Naive B cell (primary cell): ENCODE measurements around the gene OR2S2. TPM values are rescaled to one million over a fixed set of nuclear protein-coding genes. Genes with fewer than 3 reads are reported as not detected.
"Not testable (repeated sequence)": the region's sequence is repeated elsewhere in the genome, so short reads cannot be mapped to it uniquely, and the experiment has no call there.

Experiments
- ATAC-seq, 2 donors: fragments of 150-1000 bp; cut with Tn5 transposase; 2 replicates each; pipeline ENCODE4 v1.10.0; 2021; ENCODE audit warnings: low read depth in 2 of 2, mild to moderate bottlenecking in 2 of 2, moderate library complexity in 2 of 2
- DNase-seq: peaks from one replicate; pipeline ENCODE4 v3.0.0; 2022
- H3K27ac Mint-ChIP-seq, 6 donors: one replicate each; pipeline ENCODE4 v1.8.0; 2020 to 2022; ENCODE audit warnings: mild to moderate bottlenecking in 6 of 6, mixed read lengths in 6 of 6, moderate library complexity in 5 of 6, inconsistent platforms in 2 of 6
- H3K27me3 Mint-ChIP-seq, 3 donors: one replicate each; pipeline ENCODE4 v1.8.0; 2021 to 2022; ENCODE audit warnings: mixed read lengths in 3 of 3, mild to moderate bottlenecking in 1 of 3
- H3K36me3 Mint-ChIP-seq, 2 donors: one replicate each; pipeline ENCODE4 v1.8.0; 2020 to 2022; ENCODE audit warnings: mixed read lengths in 2 of 2, inconsistent platforms in 1 of 2, mild to moderate bottlenecking in 1 of 2
- H3K4me1 Mint-ChIP-seq, 3 donors: one replicate each; pipeline ENCODE4 v1.8.0; 2020 to 2022; ENCODE audit warnings: mixed read lengths in 3 of 3, inconsistent platforms in 1 of 3, mild to moderate bottlenecking in 1 of 3, moderate library complexity in 1 of 3
- H3K4me3 Mint-ChIP-seq, 8 donors: one replicate each; pipeline ENCODE4 v1.8.0; 2020 to 2022; ENCODE audit warnings: mild to moderate bottlenecking in 8 of 8, mixed read lengths in 8 of 8, moderate library complexity in 8 of 8, inconsistent platforms in 2 of 8
- H3K9me3 Mint-ChIP-seq, 7 donors: one replicate each; pipeline ENCODE4 v1.8.0; 2020 to 2022; ENCODE audit warnings: mixed read lengths in 7 of 7, mild to moderate bottlenecking in 5 of 7, inconsistent platforms in 2 of 7, moderate library complexity in 1 of 7
- polyA plus RNA-seq, 6 donors: library from polyadenylated mRNA; unstranded; fragments of 300-500 nt; fragmentation: Illumina TruSeq; gene quantifications; one replicate each; pipeline ENCODE4 v1.2.3, GENCODE V29; 2021; ENCODE audit warnings: low read depth in 6 of 6

OR2S2 gene
- polyA plus RNA-seq, 6 donors from 2014 or later = not detected

- DNase-seq = no peak
- no peaks in the 10 kb centered on the region for H3K36me3 Mint-ChIP-seq
- H3K27me3 Mint-ChIP-seq = peaks cover 27 to 38% (median 36%) of the 10 kb centered on the region in 3 donors
- H3K27ac Mint-ChIP-seq = peak overlapping the region in 3 of 6 donors; percentile 12 to 40 (median 18)
- peaks cover 0 to 8% (median 2%) of the 10 kb centered on the region in 7 donors for H3K9me3 Mint-ChIP-seq
- ATAC-seq = no peak
- H3K4me3 Mint-ChIP-seq = peak overlapping the region in 3 of 8 donors; percentile 5 to 78 (median 6)
- H3K4me1 Mint-ChIP-seq = peaks cover 11 to 24% (median 18%) of the 10 kb centered on the region in 3 donors
These were observed 19.2 kb downstream of the OR2S2 start for GRCh38 chr9:35938474-35939356.

- H3K4me3 Mint-ChIP-seq = peak overlapping the region in 2 of 8 donors; percentile 10 to 70
- peaks cover 22 to 37% (median 29%) of the 10 kb centered on the region in 3 donors for H3K27me3 Mint-ChIP-seq
- DNase-seq = peak; percentile 47
- H3K36me3 Mint-ChIP-seq = no peaks in the 10 kb centered on the region
- ATAC-seq = peak; percentile 87 to 90
- peak overlapping the region in 3 of 6 donors; percentile 8 to 42 (median 21) for H3K27ac Mint-ChIP-seq
- H3K9me3 Mint-ChIP-seq = peaks cover 0 to 8% (median 2%) of the 10 kb centered on the region in 7 donors
- peaks cover 15 to 25% (median 18%) of the 10 kb centered on the region in 3 donors for H3K4me1 Mint-ChIP-seq
These were observed 20.7 kb downstream of the OR2S2 start for GRCh38 chr9:35937227-35937626.

GRCh38 chr9:35935755-35936509, 22.0 kb downstream of the OR2S2 start:
- ATAC-seq = no peak
- Mint-ChIP-seq H3K4me3 (no peak overlapping the region), H3K4me1 (peaks cover 15 to 25% (median 18%) of the 10 kb centered on the region in 3 donors), H3K27me3 (peaks cover 16 to 34% (median 31%) of the 10 kb centered on the region in 3 donors), H3K9me3 (peaks cover 0 to 8% (median 2%) of the 10 kb centered on the region in 7 donors), H3K27ac (no peak overlapping the region), H3K36me3 (no peaks in the 10 kb centered on the region)
- no peak for DNase-seq

- ATAC-seq (no peak), DNase-seq (no peak)
- Mint-ChIP-seq H3K27ac (no peak overlapping the region), H3K4me3 (no peak overlapping the region), H3K27me3 (peaks cover 19 to 35% (median 27%) of the 10 kb centered on the region in 3 donors), H3K36me3 (no peaks in the 10 kb centered on the region), H3K9me3 (peaks cover 0 to 8% (median 2%) of the 10 kb centered on the region in 7 donors), H3K4me1 (peaks cover 15 to 25% (median 18%) of the 10 kb centered on the region in 3 donors)
These were observed 22.7 kb downstream of the OR2S2 start for GRCh38 chr9:35935261-35935660.

GRCh38 chr9:35934069-35934468, 23.9 kb downstream of the OR2S2 start:
- H3K9me3 Mint-ChIP-seq, DNase-seq, ATAC-seq, H3K4me3 Mint-ChIP-seq, H3K27ac Mint-ChIP-seq, H3K36me3 Mint-ChIP-seq: not testable (repeated sequence)
- peaks cover 15 to 25% (median 18%) of the 10 kb centered on the region in 3 donors for H3K4me1 Mint-ChIP-seq
- peaks cover 30 to 43% (median 32%) of the 10 kb centered on the region in 3 donors for H3K27me3 Mint-ChIP-seq

- Mint-ChIP-seq H3K36me3 (no peaks in the 10 kb centered on the region), H3K27ac (no peak overlapping the region), H3K9me3 (peaks cover 0 to 8% (median 2%) of the 10 kb centered on the region in 7 donors), H3K27me3 (peaks cover 32 to 44% (median 34%) of the 10 kb centered on the region in 3 donors), H3K4me3 (no peak overlapping the region), H3K4me1 (peaks cover 14 to 23% (median 16%) of the 10 kb centered on the region in 3 donors)
- DNase-seq (no peak), ATAC-seq (no peak)
These were observed 24.3 kb downstream of the OR2S2 start for GRCh38 chr9:35933550-35934067.

GRCh38 chr9:35932735-35933134, 25.2 kb downstream of the OR2S2 start:
- peak; percentile 23 for DNase-seq
- peaks cover 9 to 14% (median 11%) of the 10 kb centered on the region in 3 donors for H3K4me1 Mint-ChIP-seq
- H3K36me3 Mint-ChIP-seq = no peaks in the 10 kb centered on the region
- peak; percentile 45 to 65 for ATAC-seq
- H3K9me3 Mint-ChIP-seq = peaks cover 0 to 8% (median 2%) of the 10 kb centered on the region in 7 donors
- H3K27ac Mint-ChIP-seq = no peak overlapping the region
- peaks cover 31 to 47% (median 39%) of the 10 kb centered on the region in 3 donors for H3K27me3 Mint-ChIP-seq
- H3K4me3 Mint-ChIP-seq = no peak overlapping the region

GRCh38 chr9:35930989-35931388, 27.0 kb downstream of the OR2S2 start:
- Mint-ChIP-seq H3K4me1 (peaks cover 0 to 4% (median 2%) of the 10 kb centered on the region in 3 donors), H3K9me3 (no peaks in the 10 kb centered on the region), H3K27me3 (peaks cover 41 to 55% (median 44%) of the 10 kb centered on the region in 3 donors), H3K36me3 (no peaks in the 10 kb centered on the region), H3K4me3 (no peak overlapping the region), H3K27ac (no peak overlapping the region)
- no peak for ATAC-seq
- DNase-seq = no peak

- no peak overlapping the region for H3K27ac Mint-ChIP-seq
- no peak overlapping the region for H3K4me3 Mint-ChIP-seq
- no peak for ATAC-seq
- no peak for DNase-seq
- H3K27me3 Mint-ChIP-seq = peaks cover 41 to 55% (median 48%) of the 10 kb centered on the region in 3 donors
- H3K9me3 Mint-ChIP-seq = no peaks in the 10 kb centered on the region
- H3K36me3 Mint-ChIP-seq = no peaks in the 10 kb centered on the region
- H3K4me1 Mint-ChIP-seq = peaks cover 0 to 4% (median 2%) of the 10 kb centered on the region in 3 donors
These were observed 27.4 kb downstream of the OR2S2 start for GRCh38 chr9:35930521-35930920.

- Mint-ChIP-seq H3K27me3 (peaks cover 41 to 55% (median 48%) of the 10 kb centered on the region in 3 donors), H3K4me1 (peaks cover 0 to 4% (median 2%) of the 10 kb centered on the region in 3 donors), H3K9me3 (no peaks in the 10 kb centered on the region), H3K27ac (no peak overlapping the region), H3K36me3 (no peaks in the 10 kb centered on the region), H3K4me3 (no peak overlapping the region)
- no peak for ATAC-seq
- DNase-seq = no peak
These were observed 28.6 kb downstream of the OR2S2 start for GRCh38 chr9:35929453-35929718.

- no peaks in the 10 kb centered on the region for H3K9me3 Mint-ChIP-seq
These were observed 29.1 kb downstream of the OR2S2 start for GRCh38 chr9:35928591-35929452.

GRCh38 chr9:35923927-35924763, 33.8 kb downstream of the OR2S2 start:
- Mint-ChIP-seq H3K36me3 (no peaks in the 10 kb centered on the region), H3K9me3 (no peaks in the 10 kb centered on the region), H3K4me1 (peaks cover 0 to 2% (median 0%) of the 10 kb centered on the region in 3 donors), H3K27ac (peak overlapping the region in 2 of 6 donors; percentile 61 to 62), H3K4me3 (no peak overlapping the region), H3K27me3 (peaks cover 35 to 48% (median 40%) of the 10 kb centered on the region in 3 donors)
- ATAC-seq (no peak), DNase-seq (no peak)

More at GRCh38 chr9:35928591-35929452, 29.1 kb downstream of the OR2S2 start:
- no peaks in the 10 kb centered on the region for H3K36me3 Mint-ChIP-seq
- ATAC-seq (no peak), DNase-seq (no peak)
- H3K4me1 Mint-ChIP-seq = peaks cover 0 to 4% (median 2%) of the 10 kb centered on the region in 3 donors
- no peak overlapping the region for H3K4me3 Mint-ChIP-seq
- H3K27ac Mint-ChIP-seq = no peak overlapping the region
- peaks cover 45 to 58% (median 51%) of the 10 kb centered on the region in 3 donors for H3K27me3 Mint-ChIP-seq
